H1 (cell line): ENCODE results near the gene MPDU1. TPM values are rescaled to one million over a fixed set of nuclear protein-coding genes. Genes with fewer than 3 reads are reported as not detected.
A peak's percentile ranks its signal among the peaks of the same experiment; 100 is the strongest.

Experiments used
- CTCF ChIA-PET: fragments of 300-600 bp; sonication (Branson Sonifier 250); formaldehyde crosslinking; loops from one replicate; lab custom pipeline; 2021; ENCODE audit not compliant: partially characterized antibody; lab: Charles Lee
- POLR2A ChIA-PET: fragments of 300-600 bp; sonication (Branson Sonifier 250); formaldehyde crosslinking; loops from one replicate; lab custom pipeline; 2021; ENCODE audit warnings: inconsistent platforms; ENCODE audit not compliant: partially characterized antibody; lab: Charles Lee
- DNase-seq, 2 experiments: peaks; one replicate each; pipeline versions ENCODE4 v3.0.0 to v3.0.0-alpha.2; 2010 to 2022; ENCODE audit warnings: low spot score in 2 of 2, low read depth in 1 of 2, mixed read lengths in 1 of 2
- FAIRE-seq: peaks from 2 replicates; lab custom pipeline; 2011; peaks lifted over from hg19 to GRCh38; lab: Jason Lieb, UNC
- H2AFZ ChIP-seq: 2 replicates; pipeline ENCODE4 v1.8.1; 2012; ENCODE audit warnings: low read length, inconsistent platforms
- H2AK5ac ChIP-seq: 2 replicates; pipeline ENCODE4 v1.6.1; 2013; ENCODE audit warnings: low read depth, low read length
- H2BK120ac ChIP-seq: replicated peaks from 2 replicates; pipeline ENCODE3; 2013; ENCODE audit warnings: low read depth, low read length, inconsistent platforms
- H2BK12ac ChIP-seq: 2 replicates; pipeline ENCODE4 v1.6.1; 2013; ENCODE audit warnings: low read depth, low read length
- H2BK15ac ChIP-seq: 2 replicates; pipeline ENCODE4 v1.6.1; 2013; ENCODE audit warnings: low read length
- H2BK20ac ChIP-seq: 2 replicates; pipeline ENCODE4 v1.6.1; 2013; ENCODE audit warnings: low read length
- H2BK5ac ChIP-seq: 2 replicates; pipeline ENCODE4 v1.6.1; 2013; ENCODE audit warnings: low read depth, low read length
- H3K14ac ChIP-seq: 2 replicates; pipeline ENCODE4 v1.6.1; 2013; ENCODE audit warnings: inconsistent platforms; ENCODE audit not compliant: insufficient read length
- H3K18ac ChIP-seq: 2 replicates; pipeline ENCODE4 v1.6.1; 2013; ENCODE audit warnings: low read length; ENCODE audit errors: extremely low read depth
- H3K23ac ChIP-seq: 2 replicates; pipeline ENCODE4 v1.6.1; 2013; ENCODE audit warnings: inconsistent platforms; ENCODE audit not compliant: insufficient read length
- H3K23me2 ChIP-seq: 2 replicates; pipeline ENCODE4 v1.6.1; 2013; ENCODE audit warnings: low read depth, low read length
- H3K27ac ChIP-seq: 2 replicates; pipeline ENCODE4 v1.6.1; 2011; ENCODE audit warnings: low read depth, low read length, inconsistent platforms
- H3K27me3 ChIP-seq, 4 experiments: replicated peaks in 1 of 4; 1 replicate in 1 of 4; 2 replicates in 3 of 4; pipeline versions ENCODE4 v1.6.1 to v1.8.1; 2011 to 2013; ENCODE audit warnings: low read length in 3 of 4, mild to moderate bottlenecking in 3 of 4, inconsistent platforms in 2 of 4, mixed read lengths in 2 of 4, moderate library complexity in 1 of 4; ENCODE audit not compliant: control insufficient read depth in 3 of 4, insufficient read depth in 3 of 4; ENCODE audit errors: extremely low read depth in 1 of 4
- H3K36me3 ChIP-seq, 4 experiments: 2 replicates each; pipeline versions ENCODE4 v1.6.1 to v1.8.1; 2011 to 2013; ENCODE audit warnings: mild to moderate bottlenecking in 4 of 4, low read length in 3 of 4, moderate library complexity in 2 of 4, control low read depth in 1 of 4, inconsistent platforms in 1 of 4; ENCODE audit not compliant: insufficient read depth in 4 of 4, control insufficient read depth in 2 of 4
- H3K4ac ChIP-seq: replicated peaks from 2 replicates; pipeline ENCODE3; 2013; ENCODE audit warnings: low read length, low read depth, mixed read lengths, inconsistent platforms; ENCODE audit not compliant: insufficient read length
- H3K4me1 ChIP-seq, 4 experiments: replicated peaks in 1 of 4; 1 replicate in 1 of 4; 2 replicates in 3 of 4; pipeline versions ENCODE4 v1.6.1 to v1.8.1; 2011 to 2013; ENCODE audit warnings: low read length in 3 of 4, inconsistent platforms in 2 of 4, mixed read lengths in 1 of 4; ENCODE audit not compliant: insufficient read depth in 4 of 4, control insufficient read depth in 3 of 4
- H3K4me2 ChIP-seq, 2 experiments: 2 replicates each; pipeline versions ENCODE4 v1.6.1 to v1.8.1; 2011 to 2013; ENCODE audit warnings: low read depth in 2 of 2, low read length in 2 of 2, control low read depth in 1 of 2, inconsistent platforms in 1 of 2, mild to moderate bottlenecking in 1 of 2; ENCODE audit not compliant: insufficient read depth in 1 of 2
- H3K4me3 ChIP-seq, 4 experiments: fragments of 200-600, 300-600 bp in 1 of 4; sonication (generic), shearing (Covaris generic), sonication (Bioruptor Twin) in 1 of 4; 2 replicates each; pipeline versions ENCODE4 v1.5.1 to v1.8.1; 2011 to 2016; ENCODE audit warnings: low read length in 4 of 4, low read depth in 3 of 4, control low read depth in 2 of 4, inconsistent platforms in 2 of 4, mild to moderate bottlenecking in 2 of 4, mixed read lengths in 1 of 4, moderate library complexity in 1 of 4; ENCODE audit not compliant: insufficient read depth in 2 of 4; ENCODE audit errors: extremely low read depth in 1 of 4
- H3K56ac ChIP-seq: replicated peaks from 2 replicates; pipeline ENCODE3; 2013; ENCODE audit warnings: low read depth, mild to moderate bottlenecking, mixed read lengths, low read length, inconsistent platforms; ENCODE audit not compliant: insufficient read length
- H3K79me1 ChIP-seq: 2 replicates; pipeline ENCODE4 v1.6.1; 2013; ENCODE audit warnings: low read depth, low read length, control low read depth
- H3K79me2 ChIP-seq, 2 experiments: 2 replicates each; pipeline versions ENCODE4 v1.6.1 to v1.8.1; 2012 to 2013; ENCODE audit warnings: low read length in 2 of 2, mild to moderate bottlenecking in 2 of 2, inconsistent platforms in 1 of 2; ENCODE audit not compliant: insufficient read depth in 2 of 2, control insufficient read depth in 1 of 2
- H3K9ac ChIP-seq, 4 experiments: replicated peaks in 1 of 4; 1 replicate in 1 of 4; 2 replicates in 3 of 4; pipeline versions ENCODE4 v1.6.1 to v1.8.1; 2011 to 2013; ENCODE audit warnings: low read depth in 3 of 4, low read length in 3 of 4, control low read depth in 2 of 4, mild to moderate bottlenecking in 2 of 4, moderate library complexity in 2 of 4, inconsistent platforms in 1 of 4; ENCODE audit errors: extremely low read depth in 1 of 4
- H3K9me3 ChIP-seq, 2 experiments: 2 replicates each; pipeline versions ENCODE4 v1.6.1 to v1.8.1; 2012 to 2013; ENCODE audit warnings: mild to moderate bottlenecking in 2 of 2, moderate library complexity in 2 of 2, control low read depth in 1 of 2, inconsistent platforms in 1 of 2, low read depth in 1 of 2, low read length in 1 of 2, mixed read lengths in 1 of 2; ENCODE audit not compliant: insufficient read depth in 2 of 2
- H4K20me1 ChIP-seq, 2 experiments: replicated peaks in 1 of 2; 2 replicates each; pipeline versions ENCODE3 to v1.8.1; 2011 to 2013; ENCODE audit warnings: inconsistent platforms in 2 of 2, low read length in 2 of 2, mild to moderate bottlenecking in 1 of 2; ENCODE audit not compliant: insufficient read depth in 2 of 2, control insufficient read depth in 1 of 2
- H4K5ac ChIP-seq: 2 replicates; pipeline ENCODE4 v1.6.1; 2013; ENCODE audit warnings: low read length, low read depth, mixed read lengths, inconsistent platforms; ENCODE audit not compliant: insufficient read length
- H4K8ac ChIP-seq: 2 replicates; pipeline ENCODE4 v1.8.0; 2013; ENCODE audit warnings: mild to moderate bottlenecking, moderate library complexity, low read length, inconsistent platforms; ENCODE audit not compliant: insufficient read depth; ENCODE audit errors: extremely low read depth
- H4K91ac ChIP-seq: replicated peaks from 2 replicates; pipeline ENCODE3; 2013; ENCODE audit warnings: low read length, mixed read lengths, inconsistent platforms; ENCODE audit not compliant: insufficient read length
- ASH2L ChIP-seq: fragments of 200-600, 300-600 bp; sonication (generic); IDR thresholded peaks from one replicate; pipeline ENCODE4 v1.7.1; 2017; ENCODE audit warnings: low read length
- ATF3 ChIP-seq: IDR thresholded peaks from 2 replicates; pipeline ENCODE4 v1.6.1; 2011; ENCODE audit warnings: low read depth, mild to moderate bottlenecking, low read length; ENCODE audit not compliant: insufficient read depth
- CHD1 ChIP-seq: IDR thresholded peaks from 2 replicates; pipeline ENCODE4 v1.6.1; 2012; ENCODE audit warnings: low read depth, low read length, improper control_type of control experiment
- EGR1 ChIP-seq: IDR thresholded peaks from 2 replicates; pipeline ENCODE4 v1.6.1; 2011; ENCODE audit warnings: low read depth, low read length, borderline replicate concordance
- GABPA ChIP-seq: IDR thresholded peaks from 2 replicates; pipeline ENCODE4 v1.6.1; 2011; ENCODE audit warnings: mild to moderate bottlenecking, low read length, moderate library complexity, borderline replicate concordance; ENCODE audit not compliant: insufficient read depth
- HDAC6 ChIP-seq: IDR thresholded peaks from one replicate; pipeline ENCODE4 v1.7.1; 2012; ENCODE audit warnings: low read depth, mild to moderate bottlenecking, inconsistent platforms, low read length, moderate library complexity
- NANOG ChIP-seq: IDR thresholded peaks from 2 replicates; pipeline ENCODE4 v1.6.1; 2011; ENCODE audit warnings: low read length, low read depth, mild to moderate bottlenecking, inconsistent platforms; ENCODE audit not compliant: insufficient read depth, poor library complexity, severe bottlenecking
- RAD21 ChIP-seq, 2 experiments: IDR thresholded peaks in 1 of 2; conservative IDR thresholded peaks in 1 of 2; 2 replicates each; pipeline ENCODE4 v1.6.1; 2011; ENCODE audit warnings: low read depth in 2 of 2, low read length in 2 of 2, improper control_type of control experiment in 1 of 2, inconsistent platforms in 1 of 2, mild to moderate bottlenecking in 1 of 2, moderate library complexity in 1 of 2
- RNF2 ChIP-seq: fragments of 200-900, 300-1000 bp; sonication (generic); IDR thresholded peaks from 2 replicates; pipeline ENCODE4 v1.7.1; 2016; ENCODE audit warnings: borderline replicate concordance, low read depth, mild to moderate bottlenecking, antibody characterized with exemption, low read length; ENCODE audit not compliant: poor library complexity, severe bottlenecking; ENCODE audit errors: missing control alignments
- SAP30 ChIP-seq: fragments of 300-600 bp; sonication (generic); IDR thresholded peaks from 2 replicates; pipeline ENCODE4 v1.7.1; 2012; ENCODE audit warnings: low read length, moderate library complexity, mild to moderate bottlenecking, inconsistent platforms; ENCODE audit not compliant: insufficient read depth, insufficient replicate concordance
- SUZ12 ChIP-seq: fragments of 200-600 bp; sonication (generic); IDR thresholded peaks from 2 replicates; pipeline ENCODE4 v1.6.1; 2012; ENCODE audit warnings: mild to moderate bottlenecking, inconsistent platforms, low read length, moderate library complexity, mixed read lengths
- WGBS, 2 experiments: shearing (Covaris generic) in 1 of 2; methylation state at CpG; one replicate each; pipeline versions ENCODE4 v1.1.6 to v1.1.7; 2013 to 2015; ENCODE audit warnings: low lambda C conversion rate in 2 of 2, mixed read lengths in 2 of 2, inconsistent platforms in 1 of 2, low coverage in 1 of 2, missing lambda C conversion rate in 1 of 2; ENCODE audit not compliant: insufficient replicate concordance in 2 of 2, insufficient coverage in 1 of 2, insufficient read length in 1 of 2; ENCODE audit errors: extremely low coverage in 1 of 2, missing lambda C conversion rate in 1 of 2; 5-methylcytosine and 5-hydroxymethylcytosine counted together
- polyA plus RNA-seq, 7 experiments: library from polyadenylated mRNA; depleted of rRNA in 3 of 7; stranded (reverse) in 5 of 7; unstranded in 2 of 7; fragments of >200 nt in 5 of 7; fragments of 200-250 nt in 2 of 7; gene quantifications; 1 replicate in 5 of 7; 2 replicates in 1 of 7; 4 replicates in 1 of 7; pipeline versions ENCODE4 v1.2.1 to v1.2.3, GENCODE V29; 2011 to 2013; ENCODE audit warnings: missing spikeins in 2 of 7, mixed read lengths in 2 of 7
- total RNA-seq: library from RNA; stranded (reverse); fragmentation: NEBNext Ultra II Directional; extraction: Animal tissue kit (Norgen Biotek cat#: 25700); gene quantifications from 2 replicates; pipeline ENCODE4 v1.2.1, GENCODE V29; 2021

Gene MPDU1
- total and polyA plus RNA-seq, 2 of the 8 experiments (the other 6 are each of a cell fraction or from before 2014, with no cell fraction given) = 63.2 to 142 TPM

- WGBS, 2 experiments = 26% methylated on average over 6 of the region's 6 CpGs; no CpG with 5 or more reads in 1 of the 2 experiments
- POLR2A ChIA-PET = interaction anchor here (1.2 to 79.4 kb wide), 10 partner anchors 10 to 104 kb away, joined by 3 to 2272 read pairs (median 13); partner anchors contain the start of genes ATP1B2, EFNB3, FXR2 and MPDU1
- peak overlapping the region; percentile 16; the same call in 1 of the 2 replicates for H3K27ac ChIP-seq
- no peak for TF ChIP-seq CHD1
- no peak for TF ChIP-seq ATF3
- TF ChIP-seq ASH2L = no peak
- no peak for TF ChIP-seq NANOG
- TF ChIP-seq RAD21 (IDR thresholded peaks at IDR 0.05 in 1 of 2, conservative IDR thresholded peaks at IDR 0.05 in 1 of 2; ENCODE audit: low read depth in 2 of 2, low read length in 2 of 2) = no peak
- no peak for TF ChIP-seq HDAC6
- TF ChIP-seq EGR1 = no peak
- TF ChIP-seq RNF2 = no peak
- TF ChIP-seq SAP30 = no peak
- TF ChIP-seq GABPA = no peak
- no peak for TF ChIP-seq SUZ12
Observed at GRCh38 chr17:7626956-7627249, 43.3 kb downstream of the MPDU1 start.

More at GRCh38 chr17:7626956-7627249, 43.3 kb downstream of the MPDU1 start:
- Histone ChIP-seq H2AFZ (no peak overlapping the region), H2AK5ac (no peak overlapping the region), H2BK5ac (no peak overlapping the region), H3K4me2 (peak overlapping the region; percentile 72 to 77), H2BK12ac (no peak overlapping the region), H3K4me1 (peaks cover 2 to 10% (median 4%) of the 10 kb centered on the region in 4 experiments; a peak in 5 of 7 replicates), H3K79me2 (peaks cover 0 to 3% of the 10 kb centered on the region in 2 experiments; a peak in 1 of 4 replicates), H2BK15ac (peak overlapping the region; percentile 61; the same call in 1 of the 2 replicates), H3K18ac (peak overlapping the region; percentile 87), H4K5ac (no peak overlapping the region), H2BK20ac (no peak overlapping the region), H2BK120ac (no peak overlapping the region), H3K23me2 (peaks cover 8% of the 10 kb centered on the region), H3K23ac (no peak overlapping the region), H3K36me3 (peaks cover 0 to 4% (median 0%) of the 10 kb centered on the region in 4 experiments; a peak in 1 of 8 replicates), H3K14ac (no peak overlapping the region), H4K91ac (no peak overlapping the region), H3K56ac (peak overlapping the region; percentile 62), H3K4me3 (peak overlapping the region; percentile 72 to 98 (median 76)), H4K8ac (no peak overlapping the region; the same call in 1 of the 2 replicates), H3K9me3 (no peaks in the 10 kb centered on the region), H3K9ac (peak overlapping the region in 3 of 4 experiments; percentile 64 to 79 (median 77); a peak in 5 of 7 replicates), H3K79me1 (peaks cover 2% of the 10 kb centered on the region; the same call in 1 of the 2 replicates), H3K27me3 (no peaks in the 10 kb centered on the region), H4K20me1 (no peaks in the 10 kb centered on the region), H3K4ac (no peak overlapping the region)
- DNase-seq = no peak
- CTCF ChIA-PET = interaction anchor here (0.9 to 3.7 kb wide), 13 partner anchors 9 to 85 kb away, joined by 3 to 23 read pairs (median 5); partner anchors contain the start of genes EFNB3, FXR2, TP53 and WRAP53
- no peak for FAIRE-seq
